ENCODE data around the gene IRAK1. TPM values are rescaled to one million over a fixed set of nuclear protein-coding genes. Genes with fewer than 3 reads are reported as not detected.

IRAK1 gene
- total RNA-seq, 2 experiments from 2014 or later = 61.2 to 67.4 TPM

- Mint-ChIP-seq H3K4me3 (no peak overlapping the region), H3K9me3 (no peaks in the 10 kb centered on the region), H3K4me1 (ENCODE audit: low read depth) (no peaks in the 10 kb centered on the region), H3K36me3 (ENCODE audit: low read depth) (peaks cover 65% of the 10 kb centered on the region), H3K27ac (peak overlapping the region; percentile 44), H3K27me3 (no peaks in the 10 kb centered on the region)
- Histone ChIP-seq H3K4me1 (ENCODE audit: insufficient read depth, low read length) (peaks cover 4% of the 10 kb centered on the region), H3K9me3 (ENCODE audit: control insufficient read depth in 1 of 2, insufficient read depth in 1 of 2, low read length in 2 of 2) (no peaks in the 10 kb centered on the region), H3K36me3 (ENCODE audit: insufficient read depth, low read length) (peaks cover 61% of the 10 kb centered on the region), H3K4me3 (ENCODE audit: low read length) (no peak overlapping the region), H3K27me3 (ENCODE audit: control insufficient read depth in 1 of 2, insufficient read depth in 2 of 2, low read length in 2 of 2) (no peaks in the 10 kb centered on the region), H3K27ac (ENCODE audit: low read depth in 1 of 2, low read length in 2 of 2) (no peak overlapping the region)
- DNase-seq (no peak), ATAC-seq (ENCODE audit: poor library complexity) (no peak)
- no peak for TF ChIP-seq CTCF (IDR thresholded peaks at IDR 0.05)
- intact Hi-C loops (cut with DNase I, micrococcal nuclease) = no loop called here
- CTCF ChIA-PET = no interaction called here
- POLR2A ChIA-PET = no interaction called here
These were observed 8.9 kb upstream of the IRAK1 start for GRCh38 chrX:154028502-154029184.

DNA sequence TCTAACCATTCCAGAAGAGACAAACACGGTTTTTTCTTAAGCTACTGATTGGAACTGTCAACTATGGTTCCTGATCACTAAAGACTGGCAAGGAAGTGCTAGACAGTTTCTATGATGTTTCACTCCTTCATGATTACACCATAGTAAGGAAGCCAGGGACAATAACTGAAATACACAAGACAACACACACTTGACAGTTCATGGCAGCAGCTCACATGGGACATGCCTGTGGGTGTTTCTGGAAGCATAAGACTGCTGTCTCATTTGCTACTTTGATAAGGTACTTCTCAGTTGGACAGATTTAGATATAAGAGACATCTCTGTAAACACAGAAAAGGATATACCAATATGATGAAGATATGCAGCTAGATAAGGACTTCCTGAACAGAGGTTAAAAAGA lies 8.3 kb upstream of the IRAK1 start:
- Histone ChIP-seq H3K4me3 (ENCODE audit: low read length) (no peak overlapping the region), H3K27ac (ENCODE audit: low read depth in 1 of 2, low read length in 2 of 2) (no peak overlapping the region), H3K4me1 (ENCODE audit: insufficient read depth, low read length) (peaks cover 4% of the 10 kb centered on the region), H3K27me3 (ENCODE audit: control insufficient read depth in 1 of 2, insufficient read depth in 2 of 2, low read length in 2 of 2) (no peaks in the 10 kb centered on the region), H3K36me3 (ENCODE audit: insufficient read depth, low read length) (peaks cover 61% of the 10 kb centered on the region), H3K9me3 (ENCODE audit: control insufficient read depth in 1 of 2, insufficient read depth in 1 of 2, low read length in 2 of 2) (no peaks in the 10 kb centered on the region)
- ChIA-PET CTCF (interaction anchor here (0.6 kb wide), 1 partner anchor 20 kb away, joined by 3 read pairs; no protein-coding TSS in a partner anchor), POLR2A (no interaction called here)
- DNase-seq (no peak), ATAC-seq (ENCODE audit: poor library complexity) (no peak)
- H3K4me3 Mint-ChIP-seq = no peak overlapping the region
- peak overlapping the region; percentile 44 for H3K27ac Mint-ChIP-seq
- no peaks in the 10 kb centered on the region for H3K9me3 Mint-ChIP-seq
- no peaks in the 10 kb centered on the region for H3K27me3 Mint-ChIP-seq
- intact Hi-C loops (cut with DNase I, micrococcal nuclease) = no loop called here
- peaks cover 62% of the 10 kb centered on the region for H3K36me3 Mint-ChIP-seq (ENCODE audit: low read depth)
- H3K4me1 Mint-ChIP-seq (ENCODE audit: low read depth) = no peaks in the 10 kb centered on the region
- TF ChIP-seq CTCF (IDR thresholded peaks at IDR 0.05) = no peak

DNA sequence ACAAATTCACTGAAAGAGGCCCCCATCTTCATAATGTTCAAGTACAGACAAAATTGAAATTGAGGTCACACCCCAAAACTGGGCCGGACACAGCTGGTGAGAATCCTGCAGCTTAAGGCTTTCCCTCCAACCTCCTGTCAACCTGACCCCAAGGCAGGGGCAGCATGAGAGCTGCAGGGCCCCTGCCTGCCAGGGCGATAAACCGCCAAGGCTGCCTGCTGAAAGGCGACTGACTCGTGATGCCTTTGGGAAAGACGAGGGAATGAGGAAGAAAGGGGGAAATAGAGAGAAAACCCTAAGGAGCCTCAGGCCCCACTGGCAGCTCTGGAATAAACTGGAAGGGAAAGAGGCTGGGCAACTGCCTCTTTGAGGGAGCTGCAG lies 7.3 kb upstream of the IRAK1 start:
- Histone ChIP-seq H3K27ac (ENCODE audit: low read depth in 1 of 2, low read length in 2 of 2) (no peak overlapping the region), H3K9me3 (ENCODE audit: control insufficient read depth in 1 of 2, insufficient read depth in 1 of 2, low read length in 2 of 2) (no peaks in the 10 kb centered on the region), H3K36me3 (ENCODE audit: insufficient read depth, low read length) (peaks cover 54% of the 10 kb centered on the region), H3K4me1 (ENCODE audit: insufficient read depth, low read length) (peaks cover 7% of the 10 kb centered on the region), H3K27me3 (ENCODE audit: control insufficient read depth in 1 of 2, insufficient read depth in 2 of 2, low read length in 2 of 2) (no peaks in the 10 kb centered on the region), H3K4me3 (ENCODE audit: low read length) (no peak overlapping the region)
- no peak for TF ChIP-seq CTCF (IDR thresholded peaks at IDR 0.05)
- H3K27me3 Mint-ChIP-seq = no peaks in the 10 kb centered on the region
- no peak overlapping the region for H3K4me3 Mint-ChIP-seq
- DNase-seq = no peak
- no peak overlapping the region for H3K27ac Mint-ChIP-seq
- H3K36me3 Mint-ChIP-seq (ENCODE audit: low read depth) = peaks cover 54% of the 10 kb centered on the region
- CTCF ChIA-PET = no interaction called here
- no peaks in the 10 kb centered on the region for H3K4me1 Mint-ChIP-seq (ENCODE audit: low read depth)
- ATAC-seq (ENCODE audit: poor library complexity) = no peak
- intact Hi-C loops (cut with DNase I, micrococcal nuclease) = no loop called here
- POLR2A ChIA-PET = no interaction called here
- no peaks in the 10 kb centered on the region for H3K9me3 Mint-ChIP-seq
